ENCODE measurements around the gene PLEKHO2.
"Not testable (repeated sequence)": the region's sequence is repeated elsewhere in the genome, so short reads cannot be mapped to it uniquely, and the experiment has no call there.

Gene PLEKHO2

DNA sequence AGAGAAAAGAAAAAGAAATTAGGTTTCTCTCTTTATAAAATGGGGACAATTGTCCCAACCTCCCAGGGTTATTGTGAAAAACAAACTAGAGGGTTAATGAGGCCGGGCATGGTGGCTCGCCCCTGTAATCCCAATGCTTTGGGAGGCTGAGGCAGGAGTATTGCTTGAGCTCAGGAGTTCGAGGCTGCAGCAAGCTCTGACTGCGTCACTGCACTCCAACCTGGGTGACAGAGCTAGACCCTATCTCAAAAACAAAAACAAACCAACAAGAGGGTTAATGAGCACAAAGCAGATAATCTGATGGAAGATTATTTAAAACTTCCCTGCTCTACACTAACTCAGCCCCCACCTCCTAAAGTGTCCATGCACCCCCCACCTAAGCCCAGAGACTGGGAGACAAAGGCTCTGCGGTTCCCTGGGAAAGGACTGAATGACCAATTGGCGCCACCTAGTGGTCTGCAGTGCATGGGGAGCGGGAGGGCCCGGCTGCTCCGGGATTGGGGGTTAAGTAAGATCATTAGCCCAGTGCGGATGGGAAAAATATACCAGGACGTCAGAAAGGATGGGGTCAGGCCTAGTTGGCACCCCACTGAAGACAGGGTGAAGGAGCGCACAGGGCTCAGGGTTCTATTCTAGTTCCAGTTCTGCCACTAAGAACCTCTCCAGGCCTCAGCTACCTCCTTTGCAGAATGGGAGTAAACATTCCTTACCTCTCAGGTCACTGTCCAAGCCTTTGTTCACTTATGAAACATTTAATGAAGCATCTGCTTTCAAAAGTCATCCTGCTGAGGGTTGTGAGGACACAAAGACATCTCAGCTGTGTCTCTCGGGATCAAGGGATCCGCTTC is 31.8 kb upstream of the PLEKHO2 start:
- H3K4me3 ChIP-seq (ENCODE audit: low read length), result no peak overlapping the region
- H3K36me3 ChIP-seq (ENCODE audit: insufficient read depth, low read length), result no peaks in the 10 kb centered on the region
- H2AFZ ChIP-seq (ENCODE audit: low read depth, low read length), result no peak overlapping the region
- H3K27me3 ChIP-seq (ENCODE audit: insufficient read depth, low read length), result no peaks in the 10 kb centered on the region
- peaks cover 7% of the 10 kb centered on the region for H3K4me1 ChIP-seq (ENCODE audit: insufficient read depth, low read length)
- H3K9me3 ChIP-seq (ENCODE audit: low read length), result no peaks in the 10 kb centered on the region

DNA sequence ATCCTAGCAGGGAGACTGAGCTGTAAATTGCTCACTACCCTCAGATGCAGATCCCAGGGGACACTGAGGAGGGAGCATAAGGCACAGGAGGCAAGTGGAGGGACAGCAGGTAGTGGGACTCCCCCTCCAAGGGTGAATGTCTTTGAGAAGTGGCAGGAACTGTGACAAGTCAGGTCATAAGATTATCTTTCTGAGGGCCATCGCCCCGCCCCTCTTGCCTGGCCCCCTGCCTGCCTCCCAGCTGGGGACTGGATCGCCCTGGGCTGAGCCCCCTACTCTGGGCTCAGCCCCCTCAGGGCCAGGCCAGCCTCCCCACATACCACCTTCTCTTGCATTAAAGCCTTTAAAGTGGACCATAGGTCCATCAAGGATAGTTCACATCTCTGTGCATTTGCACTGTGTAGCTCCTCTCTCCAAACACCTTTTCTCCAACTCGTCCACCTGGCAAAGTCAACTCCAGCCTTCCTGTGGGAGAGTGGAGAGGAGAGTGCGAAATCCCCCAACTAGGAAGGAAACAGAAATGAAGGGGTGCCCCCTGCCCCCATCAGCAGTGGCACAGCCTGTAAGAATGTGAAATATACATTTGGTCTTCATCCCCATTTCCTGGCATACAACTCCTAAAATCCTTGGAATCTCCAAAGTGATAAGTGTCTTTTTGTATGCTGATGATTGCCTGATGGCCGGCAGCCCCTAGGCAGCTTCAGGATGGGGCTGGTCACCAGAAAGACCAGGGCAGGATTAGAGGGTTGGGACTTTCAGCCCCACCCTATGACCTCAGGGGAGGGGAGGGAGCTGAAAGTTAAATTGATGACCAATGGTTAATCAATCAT is 31.0 kb upstream of the PLEKHO2 start:
- Histone ChIP-seq H3K4me1 (ENCODE audit: insufficient read depth, low read length) (peaks cover 7% of the 10 kb centered on the region), H3K9me3 (ENCODE audit: low read length) (no peaks in the 10 kb centered on the region), H2AFZ (ENCODE audit: low read depth, low read length) (no peak overlapping the region), H3K36me3 (ENCODE audit: insufficient read depth, low read length) (no peaks in the 10 kb centered on the region), H3K4me3 (ENCODE audit: low read length) (no peak overlapping the region), H3K27me3 (ENCODE audit: insufficient read depth, low read length) (no peaks in the 10 kb centered on the region)

DNA sequence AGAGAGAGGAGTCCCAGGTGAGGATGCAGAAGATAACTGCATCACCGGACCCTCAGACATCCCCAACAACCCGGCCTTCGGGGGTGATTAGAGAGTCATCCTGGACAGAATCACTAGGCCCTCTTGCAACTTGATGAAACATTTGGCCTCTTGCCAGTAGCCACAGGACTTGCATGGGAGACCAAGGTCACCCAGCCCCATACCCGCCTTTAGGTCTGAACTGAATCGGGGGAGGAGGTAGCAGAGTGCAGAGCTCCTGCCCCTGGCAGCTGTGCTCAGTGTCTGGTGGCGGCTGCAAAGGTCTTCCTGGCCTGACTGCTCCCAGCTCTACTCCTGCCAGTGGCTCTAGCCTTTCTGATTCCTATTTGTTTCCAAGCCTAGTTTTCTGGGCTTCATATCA is 28.6 kb upstream of the PLEKHO2 start:
- H3K27me3 ChIP-seq (ENCODE audit: insufficient read depth, low read length), result no peaks in the 10 kb centered on the region
- peaks cover 7% of the 10 kb centered on the region for H3K4me1 ChIP-seq (ENCODE audit: insufficient read depth, low read length)
- peaks cover 6% of the 10 kb centered on the region for H3K36me3 ChIP-seq (ENCODE audit: insufficient read depth, low read length)
- H3K4me3 ChIP-seq (ENCODE audit: low read length), result no peak overlapping the region
- no peak overlapping the region for H2AFZ ChIP-seq (ENCODE audit: low read depth, low read length)
- H3K9me3 ChIP-seq (ENCODE audit: low read length), result no peaks in the 10 kb centered on the region

DNA sequence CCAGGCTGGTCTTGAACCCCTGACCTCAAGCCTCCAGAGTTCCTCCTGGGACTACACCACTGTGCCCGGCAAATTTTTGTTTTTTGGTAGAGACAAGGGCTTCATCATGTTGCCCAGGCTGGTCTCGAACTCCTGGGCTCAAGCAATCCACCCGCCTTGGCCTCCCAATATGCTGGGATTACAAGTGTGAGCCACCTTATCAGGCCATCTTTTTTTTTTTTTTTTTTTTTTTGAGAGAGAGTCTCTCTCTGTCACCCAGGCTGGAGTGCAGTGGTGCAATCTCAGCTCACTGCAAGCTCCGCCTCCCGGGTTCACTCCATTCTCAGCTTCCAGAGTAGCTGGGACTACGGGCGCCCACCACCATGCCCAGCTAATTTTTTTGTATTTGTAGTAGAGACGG is 27.4 kb upstream of the PLEKHO2 start:
- not testable (repeated sequence) for H2AFZ ChIP-seq (ENCODE audit: low read depth, low read length); H3K27me3 ChIP-seq (ENCODE audit: insufficient read depth, low read length); H3K4me3 ChIP-seq (ENCODE audit: low read length); H3K9me3 ChIP-seq (ENCODE audit: low read length); H3K4me1 ChIP-seq (ENCODE audit: insufficient read depth, low read length)
- peaks cover 15% of the 10 kb centered on the region for H3K36me3 ChIP-seq (ENCODE audit: insufficient read depth, low read length)

DNA sequence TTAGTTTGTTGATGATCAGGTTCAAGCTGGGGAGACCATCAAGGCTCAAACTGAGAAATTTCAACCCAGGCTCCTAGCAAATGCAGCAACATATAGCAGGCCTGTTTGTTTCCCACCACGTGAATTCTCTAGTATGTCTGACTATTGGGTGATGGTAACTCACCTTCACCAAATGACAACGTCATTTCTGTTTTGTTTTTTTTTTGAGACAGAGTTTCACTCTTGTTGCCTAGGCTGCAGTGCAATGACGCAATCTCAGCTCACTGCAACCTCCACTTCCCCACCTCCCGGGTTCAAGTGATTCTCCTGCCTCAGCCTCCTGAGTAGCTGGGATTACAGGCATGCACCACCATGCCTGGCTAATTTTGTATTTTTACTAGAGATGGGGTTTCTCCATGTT is 26.8 kb upstream of the PLEKHO2 start:
- not testable (repeated sequence) for H3K9me3 ChIP-seq (ENCODE audit: low read length); H3K4me3 ChIP-seq (ENCODE audit: low read length)

DNA sequence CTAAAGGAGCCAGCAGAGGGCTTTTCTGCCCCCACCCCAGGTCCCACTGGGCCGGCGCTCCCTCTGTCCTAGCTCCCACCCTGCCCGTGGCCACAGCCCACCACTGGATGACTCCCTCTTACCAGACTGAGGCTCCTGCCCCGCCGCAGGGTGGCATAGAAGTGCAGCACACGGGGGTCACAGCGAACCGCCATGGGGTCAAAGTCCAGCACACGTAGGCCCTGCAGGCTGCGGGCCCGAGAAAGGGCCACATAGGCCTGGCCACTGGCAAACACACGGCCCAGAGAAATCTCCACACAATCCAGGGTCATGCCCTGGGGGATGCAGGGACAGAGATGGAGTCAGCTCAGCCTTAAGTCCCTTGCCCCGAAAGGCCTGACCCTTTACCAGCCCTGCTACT is 25.3 kb upstream of the PLEKHO2 start:
- Histone ChIP-seq H2AFZ (ENCODE audit: low read depth, low read length) (no peak overlapping the region), H3K27me3 (ENCODE audit: insufficient read depth, low read length) (no peaks in the 10 kb centered on the region), H3K4me1 (ENCODE audit: insufficient read depth, low read length) (no peaks in the 10 kb centered on the region), H3K36me3 (ENCODE audit: insufficient read depth, low read length) (peaks cover 33% of the 10 kb centered on the region), H3K9me3 (ENCODE audit: low read length) (no peaks in the 10 kb centered on the region), H3K4me3 (ENCODE audit: low read length) (no peak overlapping the region)

More for the DNA sequence above, 26.8 kb upstream of the PLEKHO2 start:
- H3K27me3 ChIP-seq (ENCODE audit: insufficient read depth, low read length); H2AFZ ChIP-seq (ENCODE audit: low read depth, low read length); H3K4me1 ChIP-seq (ENCODE audit: insufficient read depth, low read length): not testable (repeated sequence)
- peaks cover 21% of the 10 kb centered on the region for H3K36me3 ChIP-seq (ENCODE audit: insufficient read depth, low read length)

DNA sequence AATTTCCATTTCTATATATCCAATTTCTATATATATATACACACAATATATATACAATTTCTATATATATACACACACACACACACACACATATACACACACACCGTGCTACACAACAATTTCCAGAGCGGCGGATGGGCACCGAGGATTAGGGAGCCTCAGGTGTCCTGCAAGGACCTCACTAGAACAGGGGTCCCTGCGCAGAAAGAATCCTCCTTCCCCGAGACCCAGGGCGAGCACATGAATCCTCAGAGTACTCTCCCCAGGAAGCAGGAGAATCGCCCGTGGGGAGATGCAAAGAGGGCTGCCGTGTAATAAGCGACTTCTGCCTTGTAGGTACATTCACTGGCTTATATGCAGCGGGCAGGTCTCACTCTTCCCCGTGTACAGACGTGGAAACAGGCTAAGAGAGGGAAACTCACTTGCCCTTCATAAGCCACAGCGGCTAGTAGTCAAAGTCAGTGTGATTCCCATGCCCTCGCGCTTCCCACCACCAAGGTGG is 16.7 kb upstream of the PLEKHO2 start:
- Histone ChIP-seq H3K27me3 (ENCODE audit: insufficient read depth, low read length) (no peaks in the 10 kb centered on the region), H2AFZ (ENCODE audit: low read depth, low read length) (peak overlapping the region; percentile 60), H3K36me3 (ENCODE audit: insufficient read depth, low read length) (peaks cover 12% of the 10 kb centered on the region), H3K4me3 (ENCODE audit: low read length) (peak overlapping the region; percentile 56), H3K4me1 (ENCODE audit: insufficient read depth, low read length) (peaks cover 10% of the 10 kb centered on the region), H3K9me3 (ENCODE audit: low read length) (no peaks in the 10 kb centered on the region)

DNA sequence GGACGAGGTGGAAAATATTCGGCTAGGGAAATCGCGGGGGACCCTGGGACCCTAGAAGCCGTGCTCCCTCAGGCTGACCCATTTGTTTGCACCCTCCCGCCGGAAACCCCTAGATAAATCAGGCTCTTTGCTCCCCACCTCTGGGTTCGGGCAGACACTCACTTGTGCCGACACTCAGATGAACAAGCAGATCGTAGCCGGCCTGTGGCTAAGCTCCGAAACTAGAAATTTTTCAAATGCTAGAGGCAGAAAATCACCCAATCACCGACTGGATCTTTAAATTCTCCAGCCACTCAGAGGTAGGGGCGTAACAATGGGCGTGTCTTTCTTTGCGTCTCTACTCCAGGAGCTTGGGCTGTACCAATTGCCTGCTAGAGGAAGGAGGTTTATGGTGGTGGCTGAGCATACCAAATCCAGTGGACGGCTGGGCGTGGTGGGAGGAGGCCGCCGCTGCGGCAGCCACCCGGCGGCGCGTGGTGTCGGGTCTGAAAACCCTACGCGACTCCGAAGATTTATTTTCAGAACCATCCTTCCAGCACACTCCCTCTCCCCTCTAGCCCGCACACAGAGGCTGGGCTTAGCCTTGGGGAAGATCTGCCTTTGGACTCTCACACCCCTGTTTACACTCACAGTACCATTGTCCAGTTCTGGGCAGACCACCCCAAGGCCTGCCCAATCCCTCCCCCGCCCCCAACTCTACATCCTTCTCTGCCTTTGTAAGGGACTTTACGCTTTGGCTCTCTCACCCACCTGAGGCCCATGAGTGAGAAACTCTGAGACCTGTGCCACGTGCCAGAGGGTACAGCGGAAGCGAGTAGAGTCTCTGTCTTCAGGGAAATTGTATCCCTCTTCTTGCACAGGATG is 16.1 kb upstream of the PLEKHO2 start, which contains the start of gene PIF1:
PIF1 (minus strand) TSS at position 217 of the 864 bp plus-strand sequence. CDS start 1,312 bp downstream, outside the sequence.
- Histone ChIP-seq H3K4me1 (ENCODE audit: insufficient read depth, low read length) (peaks cover 10% of the 10 kb centered on the region), H3K9me3 (ENCODE audit: low read length) (no peaks in the 10 kb centered on the region), H2AFZ (ENCODE audit: low read depth, low read length) (peak within 1 kb of the TSS; percentile 60), H3K4me3 (ENCODE audit: low read length) (peak within 1 kb of the TSS; percentile 56), H3K36me3 (ENCODE audit: insufficient read depth, low read length) (peaks cover 8% of the 10 kb centered on the region), H3K27me3 (ENCODE audit: insufficient read depth, low read length) (no peaks in the 10 kb centered on the region)

DNA sequence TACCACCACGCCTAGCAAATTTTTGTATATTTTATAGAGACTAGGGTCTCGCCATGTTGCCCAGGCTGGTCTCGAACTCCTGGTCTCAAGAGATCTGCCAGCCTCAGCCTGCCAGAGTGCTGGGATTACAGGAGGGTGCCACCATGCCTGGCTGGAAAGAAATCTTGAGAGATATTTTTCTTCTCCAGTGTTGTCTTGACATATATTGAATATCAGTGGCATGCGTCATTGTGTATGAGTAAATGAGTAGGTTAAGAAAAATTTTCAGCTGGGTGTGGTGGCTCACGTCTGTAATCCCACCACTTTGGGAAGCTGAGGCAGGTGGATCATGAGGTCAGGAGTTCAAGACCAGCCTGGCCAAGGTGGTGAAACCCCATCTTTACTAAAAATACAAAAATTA is 12.7 kb upstream of the PLEKHO2 start:
- Histone ChIP-seq H3K4me1 (ENCODE audit: insufficient read depth, low read length) (peaks cover 10% of the 10 kb centered on the region), H3K9me3 (ENCODE audit: low read length) (no peaks in the 10 kb centered on the region), H3K27me3 (ENCODE audit: insufficient read depth, low read length) (no peaks in the 10 kb centered on the region), H3K4me3 (ENCODE audit: low read length) (no peak overlapping the region), H2AFZ (ENCODE audit: low read depth, low read length) (no peak overlapping the region), H3K36me3 (ENCODE audit: insufficient read depth, low read length) (no peaks in the 10 kb centered on the region)

DNA sequence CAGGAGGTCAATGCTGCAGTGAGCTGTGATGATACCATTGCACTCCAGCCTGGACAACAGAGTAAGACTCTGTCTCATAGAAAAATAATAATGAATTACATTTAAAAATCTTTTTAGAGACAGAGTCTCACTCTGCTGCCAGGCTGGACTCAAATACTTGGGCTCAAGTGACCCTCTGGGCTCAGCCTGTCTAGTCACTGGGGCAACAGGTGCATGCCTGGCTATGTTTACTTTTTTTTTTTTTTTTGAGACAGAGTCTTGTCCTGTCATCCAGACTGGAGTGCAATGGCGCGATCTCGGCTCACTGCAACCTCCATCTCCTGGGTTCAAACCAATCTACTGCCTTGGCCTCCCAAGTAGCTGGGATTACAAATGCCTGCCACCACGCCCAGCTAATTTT is 8.0 kb upstream of the PLEKHO2 start:
- no peaks in the 10 kb centered on the region for H3K27me3 ChIP-seq (ENCODE audit: insufficient read depth, low read length)
- no peak overlapping the region for H2AFZ ChIP-seq (ENCODE audit: low read depth, low read length)
- no peaks in the 10 kb centered on the region for H3K9me3 ChIP-seq (ENCODE audit: low read length)
- H3K4me3 ChIP-seq (ENCODE audit: low read length), result no peak overlapping the region
- no peaks in the 10 kb centered on the region for H3K36me3 ChIP-seq (ENCODE audit: insufficient read depth, low read length)
- no peaks in the 10 kb centered on the region for H3K4me1 ChIP-seq (ENCODE audit: insufficient read depth, low read length)

DNA sequence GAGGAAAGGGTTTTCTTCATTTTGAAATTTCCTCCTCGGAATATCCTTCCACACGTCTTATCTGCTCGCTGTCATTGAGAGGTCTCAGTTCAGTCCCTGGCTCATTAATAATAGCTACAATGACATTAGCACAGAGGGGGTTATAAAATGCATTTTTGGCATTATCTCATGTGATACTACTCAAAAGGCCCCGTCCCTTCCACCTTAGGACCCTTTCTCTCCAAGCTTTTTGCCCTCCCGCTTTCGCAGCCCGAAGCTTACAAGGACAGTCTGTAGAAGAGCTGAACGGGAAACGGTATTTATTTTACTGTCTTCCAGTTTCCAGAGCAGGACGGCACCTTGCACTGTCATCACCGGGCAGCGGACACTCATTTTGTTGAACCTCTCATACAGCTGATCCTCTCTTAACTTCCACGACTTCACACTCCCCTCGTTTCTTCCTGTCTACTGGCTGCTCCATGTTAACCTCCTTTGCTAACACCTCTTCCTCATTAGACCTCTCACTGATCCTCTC is 5.6 kb upstream of the PLEKHO2 start:
- H3K4me3 ChIP-seq (ENCODE audit: low read length), result no peak overlapping the region
- no peaks in the 10 kb centered on the region for H3K9me3 ChIP-seq (ENCODE audit: low read length)
- H2AFZ ChIP-seq (ENCODE audit: low read depth, low read length), result no peak overlapping the region
- peaks cover 7% of the 10 kb centered on the region for H3K4me1 ChIP-seq (ENCODE audit: insufficient read depth, low read length)
- H3K27me3 ChIP-seq (ENCODE audit: insufficient read depth, low read length), result no peaks in the 10 kb centered on the region
- no peaks in the 10 kb centered on the region for H3K36me3 ChIP-seq (ENCODE audit: insufficient read depth, low read length)

DNA sequence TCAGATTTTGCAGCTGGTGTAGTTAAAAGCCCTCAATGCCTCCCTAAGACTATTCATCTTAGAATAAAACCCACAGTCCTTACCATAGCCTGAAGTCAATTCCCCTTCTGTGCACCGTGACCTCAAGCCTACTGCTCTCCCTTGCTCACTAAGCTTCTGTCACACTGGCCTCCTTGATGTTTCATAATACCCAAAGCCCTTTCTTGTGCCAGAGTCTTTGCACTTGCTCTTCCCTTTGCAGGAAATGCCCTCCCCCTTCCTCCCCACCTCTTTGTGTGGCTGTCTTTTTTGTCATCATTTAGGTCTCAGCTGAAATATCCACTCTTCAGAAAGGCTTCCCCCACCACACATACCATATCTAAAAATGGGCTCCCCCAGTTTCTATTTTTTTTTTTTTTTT is 4.2 kb upstream of the PLEKHO2 start:
- Histone ChIP-seq H3K4me1 (ENCODE audit: insufficient read depth, low read length) (peaks cover 10% of the 10 kb centered on the region), H3K4me3 (ENCODE audit: low read length) (no peak overlapping the region), H3K9me3 (ENCODE audit: low read length) (no peaks in the 10 kb centered on the region), H3K36me3 (ENCODE audit: insufficient read depth, low read length) (no peaks in the 10 kb centered on the region), H2AFZ (ENCODE audit: low read depth, low read length) (no peak overlapping the region), H3K27me3 (ENCODE audit: insufficient read depth, low read length) (no peaks in the 10 kb centered on the region)

Measured in neuron (in vitro differentiated cells).